H1 (cell line): ENCODE measurements around the gene MYH9. TPM values are rescaled to one million over a fixed set of nuclear protein-coding genes. Genes with fewer than 3 reads are reported as not detected.

Experiments used
- CTCF ChIA-PET: fragments of 300-600 bp; sonication (Branson Sonifier 250); formaldehyde crosslinking; loops from one replicate; lab custom pipeline; 2021; ENCODE audit not compliant: partially characterized antibody; lab: Charles Lee
- POLR2A ChIA-PET: fragments of 300-600 bp; sonication (Branson Sonifier 250); formaldehyde crosslinking; loops from one replicate; lab custom pipeline; 2021; ENCODE audit warnings: inconsistent platforms; ENCODE audit not compliant: partially characterized antibody; lab: Charles Lee
- DNase-seq, 2 experiments: peaks; one replicate each; pipeline versions ENCODE4 v3.0.0 to v3.0.0-alpha.2; 2010 to 2022; ENCODE audit warnings: low spot score in 2 of 2, low read depth in 1 of 2, mixed read lengths in 1 of 2
- FAIRE-seq: peaks from 2 replicates; lab custom pipeline; 2011; peaks lifted over from hg19 to GRCh38; lab: Jason Lieb, UNC
- H2AFZ ChIP-seq: 2 replicates; pipeline ENCODE4 v1.8.1; 2012; ENCODE audit warnings: low read length, inconsistent platforms
- H2AK5ac ChIP-seq: 2 replicates; pipeline ENCODE4 v1.6.1; 2013; ENCODE audit warnings: low read depth, low read length
- H2BK120ac ChIP-seq: replicated peaks from 2 replicates; pipeline ENCODE3; 2013; ENCODE audit warnings: low read depth, low read length, inconsistent platforms
- H2BK12ac ChIP-seq: 2 replicates; pipeline ENCODE4 v1.6.1; 2013; ENCODE audit warnings: low read depth, low read length
- H2BK15ac ChIP-seq: 2 replicates; pipeline ENCODE4 v1.6.1; 2013; ENCODE audit warnings: low read length
- H2BK20ac ChIP-seq: 2 replicates; pipeline ENCODE4 v1.6.1; 2013; ENCODE audit warnings: low read length
- H2BK5ac ChIP-seq: 2 replicates; pipeline ENCODE4 v1.6.1; 2013; ENCODE audit warnings: low read depth, low read length
- H3K14ac ChIP-seq: 2 replicates; pipeline ENCODE4 v1.6.1; 2013; ENCODE audit warnings: inconsistent platforms; ENCODE audit not compliant: insufficient read length
- H3K18ac ChIP-seq: 2 replicates; pipeline ENCODE4 v1.6.1; 2013; ENCODE audit warnings: low read length; ENCODE audit errors: extremely low read depth
- H3K23ac ChIP-seq: 2 replicates; pipeline ENCODE4 v1.6.1; 2013; ENCODE audit warnings: inconsistent platforms; ENCODE audit not compliant: insufficient read length
- H3K23me2 ChIP-seq: 2 replicates; pipeline ENCODE4 v1.6.1; 2013; ENCODE audit warnings: low read depth, low read length
- H3K27ac ChIP-seq: 2 replicates; pipeline ENCODE4 v1.6.1; 2011; ENCODE audit warnings: low read depth, low read length, inconsistent platforms
- H3K27me3 ChIP-seq, 4 experiments: replicated peaks in 1 of 4; 1 replicate in 1 of 4; 2 replicates in 3 of 4; pipeline versions ENCODE4 v1.6.1 to v1.8.1; 2011 to 2013; ENCODE audit warnings: low read length in 3 of 4, mild to moderate bottlenecking in 3 of 4, inconsistent platforms in 2 of 4, mixed read lengths in 2 of 4, moderate library complexity in 1 of 4; ENCODE audit not compliant: control insufficient read depth in 3 of 4, insufficient read depth in 3 of 4; ENCODE audit errors: extremely low read depth in 1 of 4
- H3K36me3 ChIP-seq, 4 experiments: 2 replicates each; pipeline versions ENCODE4 v1.6.1 to v1.8.1; 2011 to 2013; ENCODE audit warnings: mild to moderate bottlenecking in 4 of 4, low read length in 3 of 4, moderate library complexity in 2 of 4, control low read depth in 1 of 4, inconsistent platforms in 1 of 4; ENCODE audit not compliant: insufficient read depth in 4 of 4, control insufficient read depth in 2 of 4
- H3K4ac ChIP-seq: replicated peaks from 2 replicates; pipeline ENCODE3; 2013; ENCODE audit warnings: low read length, low read depth, mixed read lengths, inconsistent platforms; ENCODE audit not compliant: insufficient read length
- H3K4me1 ChIP-seq, 4 experiments: replicated peaks in 1 of 4; 1 replicate in 1 of 4; 2 replicates in 3 of 4; pipeline versions ENCODE4 v1.6.1 to v1.8.1; 2011 to 2013; ENCODE audit warnings: low read length in 3 of 4, inconsistent platforms in 2 of 4, mixed read lengths in 1 of 4; ENCODE audit not compliant: insufficient read depth in 4 of 4, control insufficient read depth in 3 of 4
- H3K4me2 ChIP-seq, 2 experiments: 2 replicates each; pipeline versions ENCODE4 v1.6.1 to v1.8.1; 2011 to 2013; ENCODE audit warnings: low read depth in 2 of 2, low read length in 2 of 2, control low read depth in 1 of 2, inconsistent platforms in 1 of 2, mild to moderate bottlenecking in 1 of 2; ENCODE audit not compliant: insufficient read depth in 1 of 2
- H3K4me3 ChIP-seq, 4 experiments: fragments of 200-600, 300-600 bp in 1 of 4; sonication (generic), shearing (Covaris generic), sonication (Bioruptor Twin) in 1 of 4; 2 replicates each; pipeline versions ENCODE4 v1.5.1 to v1.8.1; 2011 to 2016; ENCODE audit warnings: low read length in 4 of 4, low read depth in 3 of 4, control low read depth in 2 of 4, inconsistent platforms in 2 of 4, mild to moderate bottlenecking in 2 of 4, mixed read lengths in 1 of 4, moderate library complexity in 1 of 4; ENCODE audit not compliant: insufficient read depth in 2 of 4; ENCODE audit errors: extremely low read depth in 1 of 4
- H3K56ac ChIP-seq: replicated peaks from 2 replicates; pipeline ENCODE3; 2013; ENCODE audit warnings: low read depth, mild to moderate bottlenecking, mixed read lengths, low read length, inconsistent platforms; ENCODE audit not compliant: insufficient read length
- H3K79me1 ChIP-seq: 2 replicates; pipeline ENCODE4 v1.6.1; 2013; ENCODE audit warnings: low read depth, low read length, control low read depth
- H3K79me2 ChIP-seq, 2 experiments: 2 replicates each; pipeline versions ENCODE4 v1.6.1 to v1.8.1; 2012 to 2013; ENCODE audit warnings: low read length in 2 of 2, mild to moderate bottlenecking in 2 of 2, inconsistent platforms in 1 of 2; ENCODE audit not compliant: insufficient read depth in 2 of 2, control insufficient read depth in 1 of 2
- H3K9ac ChIP-seq, 4 experiments: replicated peaks in 1 of 4; 1 replicate in 1 of 4; 2 replicates in 3 of 4; pipeline versions ENCODE4 v1.6.1 to v1.8.1; 2011 to 2013; ENCODE audit warnings: low read depth in 3 of 4, low read length in 3 of 4, control low read depth in 2 of 4, mild to moderate bottlenecking in 2 of 4, moderate library complexity in 2 of 4, inconsistent platforms in 1 of 4; ENCODE audit errors: extremely low read depth in 1 of 4
- H3K9me3 ChIP-seq, 2 experiments: 2 replicates each; pipeline versions ENCODE4 v1.6.1 to v1.8.1; 2012 to 2013; ENCODE audit warnings: mild to moderate bottlenecking in 2 of 2, moderate library complexity in 2 of 2, control low read depth in 1 of 2, inconsistent platforms in 1 of 2, low read depth in 1 of 2, low read length in 1 of 2, mixed read lengths in 1 of 2; ENCODE audit not compliant: insufficient read depth in 2 of 2
- H4K20me1 ChIP-seq, 2 experiments: replicated peaks in 1 of 2; 2 replicates each; pipeline versions ENCODE3 to v1.8.1; 2011 to 2013; ENCODE audit warnings: inconsistent platforms in 2 of 2, low read length in 2 of 2, mild to moderate bottlenecking in 1 of 2; ENCODE audit not compliant: insufficient read depth in 2 of 2, control insufficient read depth in 1 of 2
- H4K5ac ChIP-seq: 2 replicates; pipeline ENCODE4 v1.6.1; 2013; ENCODE audit warnings: low read length, low read depth, mixed read lengths, inconsistent platforms; ENCODE audit not compliant: insufficient read length
- H4K8ac ChIP-seq: 2 replicates; pipeline ENCODE4 v1.8.0; 2013; ENCODE audit warnings: mild to moderate bottlenecking, moderate library complexity, low read length, inconsistent platforms; ENCODE audit not compliant: insufficient read depth; ENCODE audit errors: extremely low read depth
- H4K91ac ChIP-seq: replicated peaks from 2 replicates; pipeline ENCODE3; 2013; ENCODE audit warnings: low read length, mixed read lengths, inconsistent platforms; ENCODE audit not compliant: insufficient read length
- RAD21 ChIP-seq, 2 experiments: IDR thresholded peaks in 1 of 2; conservative IDR thresholded peaks in 1 of 2; 2 replicates each; pipeline ENCODE4 v1.6.1; 2011; ENCODE audit warnings: low read depth in 2 of 2, low read length in 2 of 2, improper control_type of control experiment in 1 of 2, inconsistent platforms in 1 of 2, mild to moderate bottlenecking in 1 of 2, moderate library complexity in 1 of 2
- SIRT6 ChIP-seq: IDR thresholded peaks from one replicate; pipeline ENCODE4 v1.7.1; 2012; ENCODE audit warnings: low read length, inconsistent platforms
- WGBS, 2 experiments: shearing (Covaris generic) in 1 of 2; methylation state at CpG; one replicate each; pipeline versions ENCODE4 v1.1.6 to v1.1.7; 2013 to 2015; ENCODE audit warnings: low lambda C conversion rate in 2 of 2, mixed read lengths in 2 of 2, inconsistent platforms in 1 of 2, low coverage in 1 of 2, missing lambda C conversion rate in 1 of 2; ENCODE audit not compliant: insufficient replicate concordance in 2 of 2, insufficient coverage in 1 of 2, insufficient read length in 1 of 2; ENCODE audit errors: extremely low coverage in 1 of 2, missing lambda C conversion rate in 1 of 2; 5-methylcytosine and 5-hydroxymethylcytosine counted together
- polyA plus RNA-seq, 7 experiments: library from polyadenylated mRNA; depleted of rRNA in 3 of 7; stranded (reverse) in 5 of 7; unstranded in 2 of 7; fragments of >200 nt in 5 of 7; fragments of 200-250 nt in 2 of 7; gene quantifications; 1 replicate in 5 of 7; 2 replicates in 1 of 7; 4 replicates in 1 of 7; pipeline versions ENCODE4 v1.2.1 to v1.2.3, GENCODE V29; 2011 to 2013; ENCODE audit warnings: missing spikeins in 2 of 7, mixed read lengths in 2 of 7
- total RNA-seq: library from RNA; stranded (reverse); fragmentation: NEBNext Ultra II Directional; extraction: Animal tissue kit (Norgen Biotek cat#: 25700); gene quantifications from 2 replicates; pipeline ENCODE4 v1.2.1, GENCODE V29; 2021
- TF ChIP-seq, protein P1 (sequence below): IDR thresholded peaks from 2 replicates; pipeline ENCODE4 v1.6.1; 2011; ENCODE audit warnings: low read depth, mild to moderate bottlenecking, low read length; ENCODE audit not compliant: insufficient read depth
- TF ChIP-seq, protein P2 (sequence below), 3 experiments: IDR thresholded peaks; 1 replicate in 2 of 3; 2 replicates in 1 of 3; pipeline versions ENCODE4 v1.5.1 to v1.6.1; 2011; ENCODE audit warnings: low read length in 3 of 3, mild to moderate bottlenecking in 3 of 3, inconsistent platforms in 2 of 3, low read depth in 1 of 3, moderate library complexity in 1 of 3; ENCODE audit not compliant: insufficient read depth in 1 of 3; ENCODE audit errors: control extremely low read depth in 1 of 3

The MYH9 gene
- total and polyA plus RNA-seq, 2 of the 8 experiments (the other 6 are each of a cell fraction or from before 2014, with no cell fraction given) = 24.9 to 322 TPM

GRCh38 chr22:36423461-36424404 is 36.0 kb upstream of the MYH9 start:
- no peak overlapping the region for H3K4me3 ChIP-seq
- no peak overlapping the region for H3K4ac ChIP-seq
- 0 out of 2 replicates have a peak overlapping the region, but pooled peaks have one; percentile 13 for H2BK20ac ChIP-seq
- H2BK12ac ChIP-seq = no peak overlapping the region
- 90% methylated on average over 16 of the region's 16 CpGs; no CpG with 5 or more reads in 1 of the 2 experiments for WGBS, 2 experiments
- H4K5ac ChIP-seq = no peak overlapping the region
- H3K4me1 ChIP-seq = peaks cover 0 to 9% (median 3%) of the 10 kb centered on the region in 4 experiments; a peak in 5 of 7 replicates
- 0 out of 2 replicates have a peak overlapping the region, but pooled peaks have one; percentile 39 for H2AK5ac ChIP-seq
- ChIA-PET CTCF (interaction anchor here (0.7 to 1.4 kb wide), 13 partner anchors 9 to 552 kb away, joined by 3 to 5 read pairs (median 3); no protein-coding TSS in a partner anchor), POLR2A (interaction anchor here (0.9 to 5.3 kb wide), 5 partner anchors 8 to 46 kb away, joined by 3 to 33 read pairs (median 3); no protein-coding TSS in a partner anchor)
- TF ChIP-seq, protein P1, sequence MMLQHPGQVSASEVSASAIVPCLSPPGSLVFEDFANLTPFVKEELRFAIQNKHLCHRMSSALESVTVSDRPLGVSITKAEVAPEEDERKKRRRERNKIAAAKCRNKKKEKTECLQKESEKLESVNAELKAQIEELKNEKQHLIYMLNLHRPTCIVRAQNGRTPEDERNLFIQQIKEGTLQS = no peak
- TF ChIP-seq SIRT6 (no peak), RAD21 (IDR thresholded peaks at IDR 0.05 in 1 of 2, conservative IDR thresholded peaks at IDR 0.05 in 1 of 2; ENCODE audit: low read depth in 2 of 2, low read length in 2 of 2) (peak; percentile 7 to 25; a peak in 1 of 4 replicates)
- TF ChIP-seq, protein P2, sequence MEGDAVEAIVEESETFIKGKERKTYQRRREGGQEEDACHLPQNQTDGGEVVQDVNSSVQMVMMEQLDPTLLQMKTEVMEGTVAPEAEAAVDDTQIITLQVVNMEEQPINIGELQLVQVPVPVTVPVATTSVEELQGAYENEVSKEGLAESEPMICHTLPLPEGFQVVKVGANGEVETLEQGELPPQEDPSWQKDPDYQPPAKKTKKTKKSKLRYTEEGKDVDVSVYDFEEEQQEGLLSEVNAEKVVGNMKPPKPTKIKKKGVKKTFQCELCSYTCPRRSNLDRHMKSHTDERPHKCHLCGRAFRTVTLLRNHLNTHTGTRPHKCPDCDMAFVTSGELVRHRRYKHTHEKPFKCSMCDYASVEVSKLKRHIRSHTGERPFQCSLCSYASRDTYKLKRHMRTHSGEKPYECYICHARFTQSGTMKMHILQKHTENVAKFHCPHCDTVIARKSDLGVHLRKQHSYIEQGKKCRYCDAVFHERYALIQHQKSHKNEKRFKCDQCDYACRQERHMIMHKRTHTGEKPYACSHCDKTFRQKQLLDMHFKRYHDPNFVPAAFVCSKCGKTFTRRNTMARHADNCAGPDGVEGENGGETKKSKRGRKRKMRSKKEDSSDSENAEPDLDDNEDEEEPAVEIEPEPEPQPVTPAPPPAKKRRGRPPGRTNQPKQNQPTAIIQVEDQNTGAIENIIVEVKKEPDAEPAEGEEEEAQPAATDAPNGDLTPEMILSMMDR (IDR thresholded peaks at IDR 0.05; ENCODE audit: control extremely low read depth in 1 of 3, insufficient read depth in 1 of 3, low read depth in 1 of 3, low read length in 3 of 3) = peak in 1 of 3 experiments; percentile 6; a peak in 1 of 4 replicates
- H2BK15ac ChIP-seq = no peak overlapping the region
- H3K23me2 ChIP-seq = 0 out of 2 replicates have a peak, but pooled peaks cover 2% of the 10 kb centered on the region
- no peaks in the 10 kb centered on the region for H4K20me1 ChIP-seq
- no peak overlapping the region for H3K27ac ChIP-seq
- no peak overlapping the region for H3K23ac ChIP-seq
- H3K18ac ChIP-seq = no peak overlapping the region
- no peaks in the 10 kb centered on the region for H3K79me1 ChIP-seq
- H4K8ac ChIP-seq = no peak overlapping the region
- H3K9ac ChIP-seq = no peak overlapping the region
- H2BK5ac ChIP-seq = no peak overlapping the region
- H3K9me3 ChIP-seq = no peaks in the 10 kb centered on the region
- no peak overlapping the region for H3K4me2 ChIP-seq
- no peak overlapping the region for H3K56ac ChIP-seq
- no peaks in the 10 kb centered on the region for H3K79me2 ChIP-seq
- H2BK120ac ChIP-seq = no peak overlapping the region
- H2AFZ ChIP-seq = no peak overlapping the region
- FAIRE-seq (no peak), DNase-seq (no peak)
- H4K91ac ChIP-seq = no peak overlapping the region
- H3K36me3 ChIP-seq = no peaks in the 10 kb centered on the region
- H3K14ac ChIP-seq = no peak overlapping the region
- H3K27me3 ChIP-seq = no peaks in the 10 kb centered on the region
